Measurements from ENCODE around the gene MYEOV. TPM values are rescaled to one million over a fixed set of nuclear protein-coding genes. Genes with fewer than 3 reads are reported as not detected.

Gene MYEOV
- total and polyA plus RNA-seq, 9 of the 15 experiments (the other 6 are each of a cell fraction or from before 2014, with no cell fraction given), result 10.2 to 133 (median 32.2) TPM

DNA sequence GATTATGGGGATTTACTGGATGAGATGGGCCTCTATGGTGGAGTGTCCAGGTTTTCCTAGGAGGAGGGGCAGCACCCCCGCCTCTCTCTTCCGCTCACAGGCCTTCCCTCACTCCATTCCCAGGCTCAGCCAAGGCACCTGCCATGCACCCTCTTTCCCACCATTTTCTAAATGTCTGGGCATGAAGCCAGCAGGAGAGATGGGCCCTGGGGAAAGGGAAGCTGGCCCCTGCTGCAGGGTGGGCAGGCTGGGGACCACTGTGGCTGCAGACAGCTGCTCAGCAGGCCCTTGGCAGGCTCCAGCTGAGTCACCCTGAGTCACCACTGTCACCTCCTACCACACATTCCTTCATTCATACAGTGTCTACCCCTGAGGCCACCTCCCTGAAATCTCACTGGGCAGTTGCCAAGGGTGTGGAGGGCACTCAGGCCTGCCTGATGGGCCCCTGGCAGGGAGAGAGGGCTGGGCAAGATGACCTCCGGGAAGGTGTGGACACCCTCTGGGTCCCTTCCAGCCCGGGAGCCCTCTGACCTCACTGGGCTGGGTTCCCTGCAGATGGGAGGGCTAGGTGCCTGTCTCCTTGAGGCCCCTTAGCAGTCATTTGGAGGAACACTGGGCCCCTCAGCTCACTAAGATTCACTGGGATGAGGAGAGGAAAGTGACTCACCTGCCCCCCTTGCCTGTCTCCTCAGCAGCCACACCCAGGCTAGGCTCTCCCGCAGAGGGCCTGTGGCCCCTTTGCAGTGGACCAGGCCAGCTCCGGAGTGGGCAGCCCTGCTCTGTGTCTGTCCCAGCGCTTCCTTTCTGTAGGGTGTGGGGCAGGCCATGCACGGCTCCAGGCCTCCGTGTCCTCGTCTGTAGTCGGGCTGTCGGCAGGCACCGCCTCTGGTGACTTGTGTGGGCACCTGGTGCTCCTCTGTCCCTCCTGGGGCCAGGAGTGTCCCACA lies 7.8 kb downstream of the MYEOV start (continued):
- TF ChIP-seq, protein P1, sequence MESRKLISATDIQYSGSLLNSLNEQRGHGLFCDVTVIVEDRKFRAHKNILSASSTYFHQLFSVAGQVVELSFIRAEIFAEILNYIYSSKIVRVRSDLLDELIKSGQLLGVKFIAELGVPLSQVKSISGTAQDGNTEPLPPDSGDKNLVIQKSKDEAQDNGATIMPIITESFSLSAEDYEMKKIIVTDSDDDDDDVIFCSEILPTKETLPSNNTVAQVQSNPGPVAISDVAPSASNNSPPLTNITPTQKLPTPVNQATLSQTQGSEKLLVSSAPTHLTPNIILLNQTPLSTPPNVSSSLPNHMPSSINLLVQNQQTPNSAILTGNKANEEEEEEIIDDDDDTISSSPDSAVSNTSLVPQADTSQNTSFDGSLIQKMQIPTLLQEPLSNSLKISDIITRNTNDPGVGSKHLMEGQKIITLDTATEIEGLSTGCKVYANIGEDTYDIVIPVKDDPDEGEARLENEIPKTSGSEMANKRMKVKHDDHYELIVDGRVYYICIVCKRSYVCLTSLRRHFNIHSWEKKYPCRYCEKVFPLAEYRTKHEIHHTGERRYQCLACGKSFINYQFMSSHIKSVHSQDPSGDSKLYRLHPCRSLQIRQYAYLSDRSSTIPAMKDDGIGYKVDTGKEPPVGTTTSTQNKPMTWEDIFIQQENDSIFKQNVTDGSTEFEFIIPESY (CRISPR knock-in tag; IDR thresholded peaks at IDR 0.05), result no peak
- TF ChIP-seq, protein P2, sequence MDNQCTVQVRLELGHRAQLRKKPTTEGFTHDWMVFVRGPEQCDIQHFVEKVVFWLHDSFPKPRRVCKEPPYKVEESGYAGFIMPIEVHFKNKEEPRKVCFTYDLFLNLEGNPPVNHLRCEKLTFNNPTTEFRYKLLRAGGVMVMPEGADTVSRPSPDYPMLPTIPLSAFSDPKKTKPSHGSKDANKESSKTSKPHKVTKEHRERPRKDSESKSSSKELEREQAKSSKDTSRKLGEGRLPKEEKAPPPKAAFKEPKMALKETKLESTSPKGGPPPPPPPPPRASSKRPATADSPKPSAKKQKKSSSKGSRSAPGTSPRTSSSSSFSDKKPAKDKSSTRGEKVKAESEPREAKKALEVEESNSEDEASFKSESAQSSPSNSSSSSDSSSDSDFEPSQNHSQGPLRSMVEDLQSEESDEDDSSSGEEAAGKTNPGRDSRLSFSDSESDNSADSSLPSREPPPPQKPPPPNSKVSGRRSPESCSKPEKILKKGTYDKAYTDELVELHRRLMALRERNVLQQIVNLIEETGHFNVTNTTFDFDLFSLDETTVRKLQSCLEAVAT (IDR thresholded peaks at IDR 0.05), result no peak
- TF ChIP-seq NFIC (IDR thresholded peaks at IDR 0.05), result peak; percentile 74
- no peak for TF ChIP-seq ARNT (IDR thresholded peaks at IDR 0.05)
- TF ChIP-seq MYNN (IDR thresholded peaks at IDR 0.05), result peak; percentile 62; the same call in 1 of the 2 replicates
- no peak for TF ChIP-seq MYNN (CRISPR knock-in tag; IDR thresholded peaks at IDR 0.05)
- TF ChIP-seq, protein P3, sequence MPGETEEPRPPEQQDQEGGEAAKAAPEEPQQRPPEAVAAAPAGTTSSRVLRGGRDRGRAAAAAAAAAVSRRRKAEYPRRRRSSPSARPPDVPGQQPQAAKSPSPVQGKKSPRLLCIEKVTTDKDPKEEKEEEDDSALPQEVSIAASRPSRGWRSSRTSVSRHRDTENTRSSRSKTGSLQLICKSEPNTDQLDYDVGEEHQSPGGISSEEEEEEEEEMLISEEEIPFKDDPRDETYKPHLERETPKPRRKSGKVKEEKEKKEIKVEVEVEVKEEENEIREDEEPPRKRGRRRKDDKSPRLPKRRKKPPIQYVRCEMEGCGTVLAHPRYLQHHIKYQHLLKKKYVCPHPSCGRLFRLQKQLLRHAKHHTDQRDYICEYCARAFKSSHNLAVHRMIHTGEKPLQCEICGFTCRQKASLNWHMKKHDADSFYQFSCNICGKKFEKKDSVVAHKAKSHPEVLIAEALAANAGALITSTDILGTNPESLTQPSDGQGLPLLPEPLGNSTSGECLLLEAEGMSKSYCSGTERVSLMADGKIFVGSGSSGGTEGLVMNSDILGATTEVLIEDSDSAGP (CRISPR knock-in tag; IDR thresholded peaks at IDR 0.05), result no peak
- TF ChIP-seq, protein P4, sequence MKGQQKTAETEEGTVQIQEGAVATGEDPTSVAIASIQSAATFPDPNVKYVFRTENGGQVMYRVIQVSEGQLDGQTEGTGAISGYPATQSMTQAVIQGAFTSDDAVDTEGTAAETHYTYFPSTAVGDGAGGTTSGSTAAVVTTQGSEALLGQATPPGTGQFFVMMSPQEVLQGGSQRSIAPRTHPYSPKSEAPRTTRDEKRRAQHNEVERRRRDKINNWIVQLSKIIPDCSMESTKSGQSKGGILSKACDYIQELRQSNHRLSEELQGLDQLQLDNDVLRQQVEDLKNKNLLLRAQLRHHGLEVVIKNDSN (CRISPR knock-in tag; IDR thresholded peaks at IDR 0.05), result no peak
- TF ChIP-seq, protein P5, sequence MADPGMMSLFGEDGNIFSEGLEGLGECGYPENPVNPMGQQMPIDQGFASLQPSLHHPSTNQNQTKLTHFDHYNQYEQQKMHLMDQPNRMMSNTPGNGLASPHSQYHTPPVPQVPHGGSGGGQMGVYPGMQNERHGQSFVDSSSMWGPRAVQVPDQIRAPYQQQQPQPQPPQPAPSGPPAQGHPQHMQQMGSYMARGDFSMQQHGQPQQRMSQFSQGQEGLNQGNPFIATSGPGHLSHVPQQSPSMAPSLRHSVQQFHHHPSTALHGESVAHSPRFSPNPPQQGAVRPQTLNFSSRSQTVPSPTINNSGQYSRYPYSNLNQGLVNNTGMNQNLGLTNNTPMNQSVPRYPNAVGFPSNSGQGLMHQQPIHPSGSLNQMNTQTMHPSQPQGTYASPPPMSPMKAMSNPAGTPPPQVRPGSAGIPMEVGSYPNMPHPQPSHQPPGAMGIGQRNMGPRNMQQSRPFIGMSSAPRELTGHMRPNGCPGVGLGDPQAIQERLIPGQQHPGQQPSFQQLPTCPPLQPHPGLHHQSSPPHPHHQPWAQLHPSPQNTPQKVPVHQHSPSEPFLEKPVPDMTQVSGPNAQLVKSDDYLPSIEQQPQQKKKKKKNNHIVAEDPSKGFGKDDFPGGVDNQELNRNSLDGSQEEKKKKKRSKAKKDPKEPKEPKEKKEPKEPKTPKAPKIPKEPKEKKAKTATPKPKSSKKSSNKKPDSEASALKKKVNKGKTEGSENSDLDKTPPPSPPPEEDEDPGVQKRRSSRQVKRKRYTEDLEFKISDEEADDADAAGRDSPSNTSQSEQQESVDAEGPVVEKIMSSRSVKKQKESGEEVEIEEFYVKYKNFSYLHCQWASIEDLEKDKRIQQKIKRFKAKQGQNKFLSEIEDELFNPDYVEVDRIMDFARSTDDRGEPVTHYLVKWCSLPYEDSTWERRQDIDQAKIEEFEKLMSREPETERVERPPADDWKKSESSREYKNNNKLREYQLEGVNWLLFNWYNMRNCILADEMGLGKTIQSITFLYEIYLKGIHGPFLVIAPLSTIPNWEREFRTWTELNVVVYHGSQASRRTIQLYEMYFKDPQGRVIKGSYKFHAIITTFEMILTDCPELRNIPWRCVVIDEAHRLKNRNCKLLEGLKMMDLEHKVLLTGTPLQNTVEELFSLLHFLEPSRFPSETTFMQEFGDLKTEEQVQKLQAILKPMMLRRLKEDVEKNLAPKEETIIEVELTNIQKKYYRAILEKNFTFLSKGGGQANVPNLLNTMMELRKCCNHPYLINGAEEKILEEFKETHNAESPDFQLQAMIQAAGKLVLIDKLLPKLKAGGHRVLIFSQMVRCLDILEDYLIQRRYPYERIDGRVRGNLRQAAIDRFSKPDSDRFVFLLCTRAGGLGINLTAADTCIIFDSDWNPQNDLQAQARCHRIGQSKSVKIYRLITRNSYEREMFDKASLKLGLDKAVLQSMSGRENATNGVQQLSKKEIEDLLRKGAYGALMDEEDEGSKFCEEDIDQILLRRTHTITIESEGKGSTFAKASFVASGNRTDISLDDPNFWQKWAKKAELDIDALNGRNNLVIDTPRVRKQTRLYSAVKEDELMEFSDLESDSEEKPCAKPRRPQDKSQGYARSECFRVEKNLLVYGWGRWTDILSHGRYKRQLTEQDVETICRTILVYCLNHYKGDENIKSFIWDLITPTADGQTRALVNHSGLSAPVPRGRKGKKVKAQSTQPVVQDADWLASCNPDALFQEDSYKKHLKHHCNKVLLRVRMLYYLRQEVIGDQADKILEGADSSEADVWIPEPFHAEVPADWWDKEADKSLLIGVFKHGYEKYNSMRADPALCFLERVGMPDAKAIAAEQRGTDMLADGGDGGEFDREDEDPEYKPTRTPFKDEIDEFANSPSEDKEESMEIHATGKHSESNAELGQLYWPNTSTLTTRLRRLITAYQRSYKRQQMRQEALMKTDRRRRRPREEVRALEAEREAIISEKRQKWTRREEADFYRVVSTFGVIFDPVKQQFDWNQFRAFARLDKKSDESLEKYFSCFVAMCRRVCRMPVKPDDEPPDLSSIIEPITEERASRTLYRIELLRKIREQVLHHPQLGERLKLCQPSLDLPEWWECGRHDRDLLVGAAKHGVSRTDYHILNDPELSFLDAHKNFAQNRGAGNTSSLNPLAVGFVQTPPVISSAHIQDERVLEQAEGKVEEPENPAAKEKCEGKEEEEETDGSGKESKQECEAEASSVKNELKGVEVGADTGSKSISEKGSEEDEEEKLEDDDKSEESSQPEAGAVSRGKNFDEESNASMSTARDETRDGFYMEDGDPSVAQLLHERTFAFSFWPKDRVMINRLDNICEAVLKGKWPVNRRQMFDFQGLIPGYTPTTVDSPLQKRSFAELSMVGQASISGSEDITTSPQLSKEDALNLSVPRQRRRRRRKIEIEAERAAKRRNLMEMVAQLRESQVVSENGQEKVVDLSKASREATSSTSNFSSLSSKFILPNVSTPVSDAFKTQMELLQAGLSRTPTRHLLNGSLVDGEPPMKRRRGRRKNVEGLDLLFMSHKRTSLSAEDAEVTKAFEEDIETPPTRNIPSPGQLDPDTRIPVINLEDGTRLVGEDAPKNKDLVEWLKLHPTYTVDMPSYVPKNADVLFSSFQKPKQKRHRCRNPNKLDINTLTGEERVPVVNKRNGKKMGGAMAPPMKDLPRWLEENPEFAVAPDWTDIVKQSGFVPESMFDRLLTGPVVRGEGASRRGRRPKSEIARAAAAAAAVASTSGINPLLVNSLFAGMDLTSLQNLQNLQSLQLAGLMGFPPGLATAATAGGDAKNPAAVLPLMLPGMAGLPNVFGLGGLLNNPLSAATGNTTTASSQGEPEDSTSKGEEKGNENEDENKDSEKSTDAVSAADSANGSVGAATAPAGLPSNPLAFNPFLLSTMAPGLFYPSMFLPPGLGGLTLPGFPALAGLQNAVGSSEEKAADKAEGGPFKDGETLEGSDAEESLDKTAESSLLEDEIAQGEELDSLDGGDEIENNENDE (IDR thresholded peaks at IDR 0.05; ENCODE audit: low read depth, low read length), result no peak

All from K562 (cell line).